GM21825 (cell line): ENCODE results near the gene CYP3A4.
"Not testable (repeated sequence)": the region's sequence is repeated elsewhere in the genome, so short reads cannot be mapped to it uniquely, and the experiment has no call there.

Experiments
- ATAC-seq: cut with Tn5 transposase; IDR thresholded peaks from one replicate; pipeline ENCODE4 v1.9.1; 2021; ENCODE audit warnings: mild to moderate bottlenecking, moderate library complexity; ENCODE audit not compliant: unreplicated experiment

CYP3A4 gene

DNA sequence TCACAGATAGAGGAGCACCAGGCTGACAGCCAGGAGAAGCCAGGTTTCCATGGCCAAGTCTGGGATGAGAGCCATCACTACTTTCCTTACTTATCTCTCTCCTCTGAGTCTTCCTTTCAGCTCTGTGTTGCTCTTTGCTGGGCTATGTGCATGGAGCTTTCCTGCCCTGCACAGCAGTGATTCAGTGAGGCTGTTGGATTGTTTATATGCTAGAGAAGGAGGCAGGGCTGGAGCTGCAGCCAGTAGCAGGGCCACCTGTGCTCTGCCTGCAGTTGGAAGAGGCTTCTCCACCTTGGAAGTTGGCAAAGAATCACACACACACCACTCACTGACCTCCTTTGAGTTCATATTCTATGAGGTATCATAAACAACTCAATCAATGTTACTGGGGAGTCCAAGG, at the start of gene CYP3A4:
Gene CYP3A4, minus strand, starts transcription at position 178 of the 400 bp plus-strand sequence. Its CDS starts 103 bp downstream, at position 75.
- ATAC-seq: no peak

DNA sequence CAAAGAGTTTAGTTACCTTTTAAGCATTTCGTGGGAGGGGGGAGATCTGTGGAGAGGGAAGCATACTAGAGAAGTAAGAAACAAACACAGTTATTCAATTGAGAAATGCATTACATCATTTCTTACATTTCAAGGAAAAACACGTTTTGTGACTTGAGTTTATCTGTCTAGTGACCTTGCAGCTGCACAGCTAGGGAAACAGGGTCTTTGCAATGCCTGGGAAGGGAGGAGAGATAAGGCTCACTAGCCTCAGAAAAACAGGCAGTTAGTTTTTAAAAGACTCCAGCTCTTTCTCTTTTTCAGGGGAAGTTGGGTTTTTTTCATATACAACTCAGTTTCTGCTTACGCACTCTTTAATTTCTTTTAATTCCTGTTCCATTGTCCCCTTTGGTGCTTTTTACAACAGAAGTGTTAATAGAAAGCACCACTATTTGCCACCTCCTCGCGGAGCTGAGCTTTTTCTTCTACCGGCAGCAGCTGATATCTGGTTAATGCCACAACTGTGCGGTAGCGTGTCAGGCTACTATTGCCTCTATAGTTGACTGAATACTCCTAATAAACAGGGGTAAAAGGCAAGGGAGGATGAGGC, 49.4 kb upstream of the CYP3A4 start:
- ATAC-seq: no peak

DNA sequence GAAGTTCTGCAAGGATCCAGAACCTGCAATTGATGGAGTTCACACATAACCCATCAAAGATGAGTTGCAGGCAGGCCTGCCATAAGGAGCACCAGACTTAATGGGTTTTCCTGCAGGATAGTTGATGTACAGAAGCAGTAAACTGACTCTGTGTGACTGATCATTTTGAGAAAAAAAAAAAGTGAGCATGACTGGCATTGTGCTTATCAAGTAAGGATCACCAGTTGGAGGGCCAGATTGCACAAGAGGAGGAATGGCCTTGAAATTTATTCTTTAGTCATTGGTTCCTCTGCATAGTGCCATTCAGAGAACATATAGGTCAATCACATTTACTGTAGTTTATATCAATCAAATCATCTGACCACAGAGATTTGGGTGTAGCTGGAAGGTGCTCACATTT, 47.6 kb upstream of the CYP3A4 start:
- no peak for ATAC-seq

DNA sequence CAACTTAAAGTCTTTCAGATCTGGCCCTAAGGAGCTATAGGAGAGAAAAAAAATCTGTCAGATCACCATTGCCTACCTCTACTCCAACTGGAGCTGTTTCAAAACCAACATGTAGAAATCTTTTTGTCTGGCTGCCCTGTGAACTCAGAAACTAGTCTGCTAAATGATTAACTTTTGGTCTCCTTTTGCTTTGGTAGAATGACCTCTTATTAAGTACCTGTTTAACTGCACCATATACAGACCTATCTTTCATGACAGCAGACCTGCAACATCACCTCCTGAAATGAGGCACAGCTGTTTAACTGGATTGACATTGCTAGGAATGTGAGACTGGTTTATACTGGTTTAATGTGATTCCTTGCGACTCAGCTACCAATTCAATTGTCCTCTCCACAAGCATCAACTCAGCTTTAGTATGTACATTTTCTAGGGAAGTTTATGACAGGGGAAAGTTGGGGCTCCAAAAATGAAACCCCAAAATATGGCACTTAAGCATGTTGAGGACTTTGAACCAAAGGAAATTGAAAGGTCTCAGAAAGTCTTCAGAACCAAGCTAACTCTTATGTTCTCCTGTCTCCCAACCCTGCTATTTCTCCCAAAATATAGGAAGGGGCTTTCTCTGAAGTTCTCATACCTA, 45.7 kb upstream of the CYP3A4 start:
- no peak for ATAC-seq

DNA sequence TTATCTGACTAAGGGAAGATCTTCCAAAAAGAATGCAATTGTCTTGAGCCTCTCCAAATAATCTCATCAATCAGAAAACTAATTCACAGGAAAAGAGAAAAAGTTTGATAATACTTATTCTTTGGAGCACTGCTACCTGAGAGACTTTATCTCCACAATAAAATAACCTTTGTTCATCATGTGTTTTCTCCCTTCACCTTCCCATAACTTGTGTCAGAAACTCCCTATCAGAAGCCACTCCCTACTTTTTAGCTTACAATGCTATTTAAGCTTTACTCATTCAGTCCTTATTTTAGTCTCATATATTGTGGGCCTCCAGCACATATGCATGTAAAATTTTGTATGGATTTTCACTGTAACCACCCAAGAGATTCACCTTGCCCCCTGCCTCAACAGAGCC, 44.8 kb upstream of the CYP3A4 start:
- no peak for ATAC-seq

DNA sequence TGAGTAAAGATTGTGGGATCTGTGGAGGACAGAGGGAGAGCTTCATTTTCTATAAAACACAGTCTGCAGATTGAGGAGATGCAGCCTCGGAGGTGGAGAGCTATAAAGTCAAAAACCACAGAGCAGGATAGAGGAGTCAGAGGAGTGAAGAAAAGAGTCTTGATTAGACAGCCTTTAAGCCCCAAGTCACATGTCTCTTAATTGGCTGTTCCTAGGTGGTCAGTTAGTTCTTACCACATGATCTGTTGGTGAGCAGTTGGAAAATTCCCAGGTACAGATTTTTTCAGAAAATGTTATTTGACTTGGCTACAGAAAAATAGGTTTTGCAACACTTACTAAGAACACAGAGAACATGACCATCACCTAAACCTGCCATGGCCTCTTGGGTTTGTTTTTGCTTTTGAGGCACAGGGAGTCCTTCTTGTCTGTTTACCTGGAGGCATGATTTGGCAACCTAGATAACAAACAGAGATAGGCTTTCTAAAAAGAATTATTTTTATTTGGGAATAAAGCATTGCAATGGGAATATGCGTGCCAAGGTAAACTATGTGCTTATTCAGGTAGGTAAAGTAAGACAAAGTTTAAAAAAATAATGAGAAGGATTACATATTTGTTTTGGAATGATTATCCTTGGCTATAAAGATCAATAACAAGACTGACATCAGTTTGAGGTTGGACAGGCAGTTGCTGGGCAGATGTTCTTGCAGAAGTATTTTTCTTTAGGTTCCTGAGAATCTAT, 43.2 kb upstream of the CYP3A4 start:
- no peak for ATAC-seq

DNA sequence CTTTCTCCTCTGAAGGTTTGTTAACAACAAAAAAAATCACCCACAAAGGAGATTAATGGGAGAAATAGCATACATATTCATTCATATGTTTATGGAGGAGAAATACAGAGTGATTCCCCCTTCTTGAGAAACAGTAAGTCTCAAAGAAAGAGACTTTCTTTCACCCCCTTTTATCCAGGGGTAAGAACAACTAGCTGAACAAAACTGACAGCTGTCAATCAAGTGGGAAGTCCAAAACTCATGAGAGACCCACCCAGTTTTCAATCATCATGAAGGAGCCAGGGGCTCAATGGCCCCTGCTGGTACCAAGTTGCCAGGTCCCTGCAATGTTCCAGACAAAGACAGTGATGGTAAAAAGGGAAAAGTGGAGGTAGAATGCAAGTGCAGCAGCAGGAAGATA, 41.9 kb upstream of the CYP3A4 start:
- ATAC-seq: no peak

DNA sequence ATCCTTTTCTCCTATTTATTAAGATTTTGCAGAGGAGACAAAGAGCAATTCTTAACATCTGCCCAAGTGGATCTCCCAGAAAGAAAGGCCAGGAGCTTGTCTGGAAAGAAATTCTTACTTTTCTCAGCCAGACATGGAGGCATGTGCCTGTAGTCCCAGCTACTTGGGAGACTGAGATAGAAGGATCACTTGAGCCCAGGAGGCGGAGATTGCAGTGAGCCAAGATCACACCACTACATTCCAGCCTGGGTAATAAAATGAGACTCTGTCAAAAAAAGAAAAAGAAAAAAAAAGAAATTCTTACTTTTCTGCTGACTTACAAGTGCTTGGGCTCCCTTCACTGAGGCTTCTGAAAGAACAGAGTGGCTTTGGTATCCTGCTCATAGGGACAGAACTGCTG, 41.5 kb upstream of the CYP3A4 start:
- ATAC-seq: no peak

DNA sequence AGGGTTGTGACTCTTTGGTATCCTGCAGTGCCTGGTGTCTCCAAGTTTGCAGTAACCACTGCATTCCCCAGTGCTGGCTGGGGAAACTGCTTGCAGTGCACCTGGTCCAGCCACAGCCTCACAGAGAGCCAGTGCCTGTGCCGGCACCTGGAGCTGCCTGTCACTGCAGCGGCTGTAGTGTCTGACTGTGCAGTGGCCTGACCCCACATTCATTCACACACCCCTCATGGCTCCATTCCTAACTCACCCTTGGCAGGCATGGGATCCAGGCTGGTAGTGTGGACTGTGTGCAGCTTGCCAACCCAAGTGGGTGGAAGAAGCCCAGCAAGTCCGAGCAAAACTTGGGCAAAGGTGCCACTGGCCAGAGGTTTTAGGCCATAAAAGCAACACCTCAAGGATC, 40.1 kb upstream of the CYP3A4 start:
- no peak for ATAC-seq

DNA sequence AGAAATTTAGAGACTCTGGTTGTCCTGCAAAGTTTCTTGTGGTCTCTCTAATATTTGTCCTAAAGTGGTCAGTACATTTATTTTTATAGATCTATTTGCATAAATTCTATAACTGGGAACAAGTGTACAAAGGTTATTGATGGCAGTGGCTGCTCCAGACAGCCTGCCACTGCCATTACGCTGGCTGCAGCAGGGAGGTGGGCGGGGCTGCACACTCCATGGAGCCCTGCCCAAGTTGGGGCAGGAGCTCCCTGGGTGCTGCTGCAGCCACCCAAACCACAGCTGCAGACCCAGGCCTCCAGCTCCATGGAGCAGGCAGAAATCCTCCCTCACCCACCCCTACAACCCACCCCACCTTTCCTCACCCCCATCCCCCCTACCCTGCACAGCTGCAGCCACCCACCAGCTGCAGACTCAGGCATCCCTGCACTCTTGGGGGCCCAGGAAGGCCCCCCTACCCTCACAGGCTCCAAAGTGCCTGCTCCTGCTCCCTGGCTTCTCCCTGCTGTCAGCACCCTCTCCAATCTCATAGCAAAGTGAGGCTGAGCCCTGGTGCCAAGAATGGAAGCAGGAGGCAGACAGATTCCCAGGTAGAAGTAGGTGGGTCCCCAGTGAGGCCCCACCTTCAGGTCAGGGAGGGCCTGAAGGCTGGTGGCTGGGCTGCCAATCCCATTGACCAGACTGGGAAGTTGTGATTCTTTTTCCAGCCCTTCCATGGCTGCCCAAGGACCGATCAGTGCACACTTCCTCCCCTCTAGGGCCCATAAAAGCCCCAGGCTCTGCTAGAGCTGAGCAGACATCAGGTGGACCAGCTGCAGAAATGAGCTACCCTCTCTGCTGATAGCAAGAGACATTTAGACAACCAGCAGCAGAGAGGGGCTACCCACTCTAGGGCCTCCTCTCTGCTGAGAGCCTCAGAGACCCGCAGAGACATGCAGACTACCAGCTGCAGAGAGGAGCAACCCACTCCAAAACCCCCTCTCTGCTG, 39.0 kb upstream of the CYP3A4 start:
- no peak for ATAC-seq

DNA sequence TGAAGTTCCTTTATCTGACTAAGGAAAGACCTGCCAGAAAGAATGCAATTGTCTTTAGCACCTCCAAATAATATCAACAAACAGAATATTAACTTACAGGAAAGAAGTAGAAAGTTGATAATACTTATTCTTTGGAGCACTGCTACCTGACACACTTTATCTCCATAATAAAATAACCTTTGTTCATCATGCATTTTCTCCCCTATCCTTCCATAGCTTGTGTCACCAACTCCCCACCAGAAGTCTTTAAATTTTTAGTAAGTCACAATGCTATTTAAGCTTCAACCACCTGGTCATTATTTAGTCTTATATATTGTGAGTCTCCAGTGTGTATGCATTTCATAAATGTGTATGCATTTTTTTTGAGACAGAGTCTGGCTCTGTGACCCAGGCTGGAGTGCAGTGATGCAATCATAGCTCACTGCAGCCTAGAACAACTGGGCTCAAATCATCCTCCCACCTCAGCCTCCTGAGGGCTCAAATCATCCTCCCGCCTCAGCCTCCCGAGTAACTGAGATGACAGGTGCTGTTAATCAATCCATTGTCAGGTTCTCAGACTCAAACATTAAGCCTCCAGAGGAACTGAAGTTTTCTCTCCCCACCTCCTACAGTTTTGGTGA, 36.5 kb upstream of the CYP3A4 start:
- no peak for ATAC-seq

DNA sequence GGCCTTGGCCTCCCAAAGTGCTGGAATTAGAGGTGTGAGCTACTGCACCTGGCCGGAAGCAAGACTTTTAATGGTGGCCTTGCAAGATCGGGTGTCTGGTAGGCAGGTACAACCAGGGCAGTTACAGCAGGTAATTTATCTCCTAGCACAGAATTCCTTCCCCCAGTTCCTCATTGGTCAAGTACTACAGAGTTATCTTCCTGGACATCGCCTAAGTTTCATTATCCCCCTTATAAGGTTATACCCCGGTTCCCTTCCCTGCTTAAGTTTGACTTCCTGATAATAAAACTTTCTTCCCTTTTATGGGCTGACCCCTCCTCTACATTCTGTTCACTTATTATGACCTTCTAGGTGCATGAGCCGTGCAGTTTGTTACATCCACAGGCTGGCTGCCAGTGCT, 24.8 kb upstream of the CYP3A4 start:
- no peak for ATAC-seq

DNA sequence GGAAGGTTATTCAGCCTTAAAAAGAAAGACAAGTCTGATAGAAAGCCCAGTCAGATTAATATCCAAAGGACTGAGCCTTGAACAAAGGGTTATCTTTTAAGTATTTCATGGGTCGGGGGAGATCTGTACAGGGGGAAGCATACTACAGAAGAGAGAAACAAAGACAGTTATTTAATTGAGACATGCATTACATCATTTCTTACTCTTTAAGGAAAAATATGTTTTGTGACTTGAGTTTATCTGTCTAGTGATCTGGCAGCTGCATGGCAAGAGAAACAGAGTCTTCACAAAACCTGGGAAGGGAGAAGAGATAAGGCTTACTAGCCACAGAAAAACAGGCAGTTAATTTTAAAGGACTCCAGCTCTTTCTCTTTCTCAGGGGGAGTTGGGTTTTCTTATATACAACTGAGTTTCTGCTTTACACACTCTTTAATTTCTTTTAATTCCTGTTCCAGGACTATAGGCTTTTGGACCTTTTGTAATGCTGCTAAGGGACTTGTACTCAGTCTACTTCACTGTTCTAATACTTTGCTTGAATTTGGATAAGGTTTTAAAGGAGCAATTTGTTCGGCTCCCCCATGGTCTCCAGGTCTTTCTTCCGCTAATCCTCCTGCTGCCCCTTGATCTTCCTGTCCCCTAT, 23.0 kb upstream of the CYP3A4 start:
- ATAC-seq: no peak

DNA sequence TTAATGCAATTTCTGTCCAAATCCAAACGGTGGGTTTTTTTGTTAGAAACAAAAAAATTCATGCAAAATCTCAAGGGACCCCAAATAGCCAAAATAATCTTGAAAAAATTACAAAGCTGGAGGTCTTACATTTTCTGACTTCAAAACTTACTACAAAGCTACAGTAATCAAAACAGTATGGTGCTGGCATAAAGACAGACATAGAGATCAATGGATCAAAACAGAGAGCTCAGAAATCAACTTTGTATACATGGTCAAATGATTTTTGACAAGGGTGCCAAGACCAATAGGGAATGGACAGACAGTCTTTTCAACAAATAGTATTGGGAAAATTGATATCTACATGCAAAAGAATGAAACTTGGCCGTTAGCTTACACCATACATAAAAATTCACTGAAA, 21.7 kb upstream of the CYP3A4 start:
- no peak for ATAC-seq

DNA sequence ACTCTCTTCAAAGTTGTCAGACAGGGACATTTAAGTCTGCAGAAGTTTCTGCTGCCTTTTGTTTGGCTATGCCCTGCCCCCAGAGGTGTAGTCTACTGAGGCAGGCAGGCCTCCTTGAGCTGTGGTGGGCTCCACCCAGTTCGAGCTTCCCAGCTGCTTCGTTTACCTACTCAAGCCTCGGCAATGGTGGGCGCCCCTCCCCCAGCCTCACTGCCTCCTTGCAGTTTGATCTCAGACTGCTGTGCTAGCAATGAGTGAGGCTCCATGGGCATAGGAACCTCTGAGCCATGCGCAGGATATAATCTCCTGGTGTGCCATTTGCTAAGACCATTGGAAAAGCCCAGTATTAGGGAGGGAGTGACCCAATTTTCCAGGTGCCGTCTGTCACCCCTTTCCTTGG, 19.1 kb upstream of the CYP3A4 start:
- not testable (repeated sequence) for ATAC-seq

DNA sequence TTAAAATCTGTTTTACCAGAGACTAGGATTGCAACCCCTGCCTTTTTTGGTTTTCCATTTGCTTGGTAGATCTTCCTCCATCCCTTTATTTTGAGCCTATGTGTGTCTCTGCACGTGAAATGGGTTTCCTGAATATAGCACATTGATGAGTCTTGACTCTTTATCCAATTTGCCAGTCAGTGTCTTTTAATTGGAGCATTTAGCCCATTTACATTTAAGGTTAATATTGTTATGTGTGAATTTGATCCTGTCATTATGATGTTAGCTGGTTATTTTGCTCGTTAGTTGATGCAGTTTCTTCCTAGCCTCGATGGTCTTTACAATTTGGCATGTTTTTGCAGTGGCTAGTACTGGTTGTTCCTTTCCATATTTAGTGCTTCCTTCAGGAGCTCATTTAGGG, 17.4 kb upstream of the CYP3A4 start:
- ATAC-seq: not testable (repeated sequence)

DNA sequence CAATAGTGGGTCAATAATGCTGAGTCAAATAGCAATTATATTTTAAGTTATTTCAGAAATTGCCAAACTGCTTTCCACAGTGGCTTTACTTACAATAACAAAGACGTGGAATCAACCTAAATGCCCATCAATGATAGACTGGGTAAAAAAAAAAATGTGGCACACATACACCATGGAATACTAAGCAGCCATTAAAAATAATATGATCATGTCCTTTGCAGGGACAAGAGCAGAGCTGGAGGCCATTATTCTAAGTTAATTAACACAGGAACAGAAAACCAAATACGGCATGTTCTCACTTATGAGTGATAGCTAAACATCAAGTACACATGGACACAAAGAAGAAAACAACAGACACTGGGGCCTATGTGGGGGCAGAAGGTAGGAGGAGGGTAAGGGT, 15.0 kb upstream of the CYP3A4 start:
- no peak for ATAC-seq

DNA sequence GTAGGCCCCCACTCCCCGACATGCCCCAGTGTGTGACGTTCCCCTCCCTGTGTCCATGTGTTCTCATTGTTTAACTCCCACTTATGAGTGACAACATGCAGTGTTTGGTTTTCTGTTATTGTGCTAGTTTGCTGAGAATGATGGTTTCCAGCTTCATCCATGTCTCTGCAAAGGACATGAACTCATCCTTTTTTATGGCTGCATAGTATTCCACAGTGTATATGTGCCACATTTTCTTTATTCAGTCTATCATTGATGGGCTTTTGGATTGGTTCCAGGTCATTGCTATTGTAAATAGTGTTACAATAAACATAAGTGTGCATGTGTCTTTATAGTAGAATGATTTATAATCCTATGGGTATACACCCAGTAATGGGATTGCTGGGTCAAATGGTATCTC, 11.9 kb upstream of the CYP3A4 start:
- ATAC-seq: not testable (repeated sequence)

DNA sequence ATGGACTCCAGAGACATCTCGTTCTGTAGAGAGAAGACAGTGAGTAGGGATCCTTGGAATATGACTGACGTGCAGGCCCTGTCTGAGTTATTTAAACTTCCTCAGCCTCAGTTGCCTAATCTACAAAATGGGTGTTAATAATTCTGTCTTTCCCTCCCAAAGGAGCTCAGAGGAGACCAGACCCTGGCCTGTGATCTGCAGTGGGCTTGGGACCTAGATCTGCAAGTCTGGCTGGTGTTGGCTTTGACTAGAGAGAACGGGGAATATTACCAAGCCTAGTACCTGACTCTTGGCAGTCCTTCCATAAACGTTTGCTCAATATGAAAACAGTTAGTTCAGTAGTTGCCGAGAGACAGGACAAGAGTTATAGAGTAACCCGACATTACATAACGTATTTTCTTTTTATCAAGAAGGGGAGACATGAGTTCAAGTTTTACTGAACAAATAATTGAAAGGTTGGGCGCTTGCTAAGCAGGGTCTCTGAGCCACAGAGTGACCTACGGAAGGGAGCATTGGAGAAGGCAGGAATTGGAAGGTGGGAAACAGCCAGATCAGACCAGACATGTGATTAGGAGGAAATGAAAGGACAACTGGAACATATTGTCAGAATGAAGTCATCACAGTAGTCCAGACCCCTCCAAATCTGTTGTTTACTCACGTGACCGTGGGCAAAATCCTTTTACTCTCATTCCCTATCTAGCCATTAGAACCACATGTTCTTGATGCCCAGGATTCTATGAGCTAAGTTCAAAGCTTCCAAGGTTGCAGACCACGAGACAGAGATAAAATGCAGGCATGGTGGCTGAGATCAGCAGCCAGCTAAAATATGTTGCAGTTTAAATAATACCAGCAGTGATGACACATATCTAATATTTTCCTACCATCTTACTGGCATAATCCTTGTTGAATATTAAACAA, 10.9 kb upstream of the CYP3A4 start:
- no peak for ATAC-seq
